Neuronal stem cell (in vitro differentiated cells): Measurements from ENCODE around the gene COBLL1.

ENCODE experiments used
- DNase-seq: peaks from one replicate; pipeline ENCODE4 v3.0.0-alpha.2; 2013; ENCODE audit warnings: low spot score
- H2AFZ ChIP-seq: one replicate; pipeline ENCODE4 v1.6.1; 2013; ENCODE audit warnings: mild to moderate bottlenecking, low read length, inconsistent platforms
- H2AK5ac ChIP-seq: 2 replicates; pipeline ENCODE4 v1.6.1; 2013; ENCODE audit warnings: low read depth, mild to moderate bottlenecking, inconsistent platforms, low read length, moderate library complexity, mixed read lengths
- H2BK120ac ChIP-seq: 2 replicates; pipeline ENCODE4 v1.6.1; 2013; ENCODE audit warnings: low read depth, mild to moderate bottlenecking, inconsistent platforms, low read length, moderate library complexity, mixed read lengths
- H2BK12ac ChIP-seq: one replicate; pipeline ENCODE4 v1.6.1; 2013; ENCODE audit warnings: low read length, inconsistent platforms
- H2BK15ac ChIP-seq: 2 replicates; pipeline ENCODE4 v1.6.1; 2013; ENCODE audit warnings: mild to moderate bottlenecking, low read length, inconsistent platforms, mixed read lengths
- H2BK5ac ChIP-seq: one replicate; pipeline ENCODE4 v1.6.1; 2013; ENCODE audit warnings: inconsistent platforms, mild to moderate bottlenecking, low read length, moderate library complexity
- H3K14ac ChIP-seq: one replicate; pipeline ENCODE4 v1.6.1; 2013; ENCODE audit warnings: low read length, inconsistent platforms
- H3K18ac ChIP-seq: 2 replicates; pipeline ENCODE4 v1.6.1; 2013; ENCODE audit warnings: low read length, inconsistent platforms
- H3K23ac ChIP-seq: 2 replicates; pipeline ENCODE4 v1.6.1; 2013; ENCODE audit warnings: low read depth, mild to moderate bottlenecking, mixed read lengths, low read length, inconsistent platforms; ENCODE audit not compliant: poor library complexity
- H3K27ac ChIP-seq: replicated peaks from 3 replicates; pipeline ENCODE4 v1.5.1; 2013; ENCODE audit warnings: low read length, inconsistent platforms
- H3K27me3 ChIP-seq, 3 experiments: 2 replicates each; pipeline ENCODE4 v1.6.1; 2013; ENCODE audit warnings: low read length in 3 of 3, mild to moderate bottlenecking in 2 of 3, inconsistent platforms in 1 of 3, low read depth in 1 of 3, mixed read lengths in 1 of 3, moderate library complexity in 1 of 3; ENCODE audit not compliant: control insufficient read depth in 3 of 3, insufficient read depth in 3 of 3
- H3K36me3 ChIP-seq, 2 donors: replicated peaks in 1 of 2; 2 replicates each; pipeline ENCODE4 v1.6.1; 2013; ENCODE audit warnings: low read length in 2 of 2; ENCODE audit not compliant: control insufficient read depth in 2 of 2, insufficient read depth in 2 of 2
- H3K4ac ChIP-seq: 2 replicates; pipeline ENCODE4 v1.6.1; 2013; ENCODE audit warnings: inconsistent platforms, mild to moderate bottlenecking, low read length, moderate library complexity
- H3K4me1 ChIP-seq, 2 donors: 1 replicate in 1 of 2; 2 replicates in 1 of 2; pipeline ENCODE4 v1.6.1; 2013; ENCODE audit warnings: low read length in 2 of 2, low read depth in 1 of 2; ENCODE audit not compliant: control insufficient read depth in 2 of 2, insufficient read depth in 1 of 2
- H3K4me2 ChIP-seq: one replicate; pipeline ENCODE4 v1.6.1; 2013; ENCODE audit warnings: mild to moderate bottlenecking, low read length, inconsistent platforms; ENCODE audit not compliant: insufficient read depth, poor library complexity, severe bottlenecking
- H3K4me3 ChIP-seq, 2 donors: 2 replicates each; pipeline ENCODE4 v1.5.1; 2013; ENCODE audit warnings: low read length in 2 of 2, mild to moderate bottlenecking in 2 of 2, inconsistent platforms in 1 of 2, moderate library complexity in 1 of 2
- H3K79me1 ChIP-seq: one replicate; pipeline ENCODE4 v1.6.1; 2013; ENCODE audit warnings: low read depth, mild to moderate bottlenecking, inconsistent platforms, low read length, moderate library complexity
- H3K9ac ChIP-seq: one replicate; pipeline ENCODE4 v1.6.1; 2013; ENCODE audit warnings: mild to moderate bottlenecking, low read depth, low read length, inconsistent platforms; ENCODE audit not compliant: poor library complexity
- H3K9me3 ChIP-seq, 2 donors: replicated peaks in 1 of 2; 2 replicates each; pipeline versions ENCODE3 to v1.6.1; 2013; ENCODE audit warnings: low read length in 2 of 2, mild to moderate bottlenecking in 2 of 2, inconsistent platforms in 1 of 2, low read depth in 1 of 2, mixed read lengths in 1 of 2, moderate library complexity in 1 of 2; ENCODE audit not compliant: control insufficient read depth in 2 of 2, insufficient read depth in 1 of 2
- H4K8ac ChIP-seq: one replicate; pipeline ENCODE4 v1.6.1; 2013; ENCODE audit warnings: low read depth, mild to moderate bottlenecking, inconsistent platforms, low read length, moderate library complexity
- H4K91ac ChIP-seq: one replicate; pipeline ENCODE4 v1.6.1; 2013; ENCODE audit warnings: low read length, low read depth, mild to moderate bottlenecking, inconsistent platforms; ENCODE audit not compliant: poor library complexity
- WGBS, 2 donors: extraction: QIAGEN DNeasy Blood & Tissue Kit; methylation state at CpG; one replicate each; pipeline ENCODE4 v1.1.7; 2013; ENCODE audit warnings: missing lambda C conversion rate in 2 of 2, mixed read lengths in 1 of 2; ENCODE audit not compliant: insufficient read length in 2 of 2, insufficient replicate concordance in 1 of 2; ENCODE audit errors: extremely low coverage in 2 of 2; 5-methylcytosine and 5-hydroxymethylcytosine counted together

The COBLL1 gene

GRCh38 chr2:164792316-164793170, 49.1 kb downstream of the COBLL1 start:
- no peak overlapping the region for H3K23ac ChIP-seq
- no peak overlapping the region for H4K91ac ChIP-seq
- H3K27ac ChIP-seq: no peak overlapping the region

GRCh38 chr2:164789968-164790367, 51.7 kb downstream of the COBLL1 start:
- H3K4me3 ChIP-seq: peak overlapping the region in 1 of 2 donors; percentile 19
- no peak overlapping the region for H4K8ac ChIP-seq
- no peak overlapping the region for H3K9ac ChIP-seq
- no peak overlapping the region for H2BK120ac ChIP-seq
- H3K36me3 ChIP-seq: no peaks in the 10 kb centered on the region
- H3K14ac ChIP-seq: no peak overlapping the region
- H2BK12ac ChIP-seq: no peak overlapping the region
- H2BK5ac ChIP-seq: no peak overlapping the region
- no peak overlapping the region for H3K27ac ChIP-seq
- no peak overlapping the region for H3K4me2 ChIP-seq
- no peaks in the 10 kb centered on the region for H3K79me1 ChIP-seq
- WGBS, 2 donors: no CpG with 5 or more reads among the region's 5 CpGs
- H3K4me1 ChIP-seq: no peaks in the 10 kb centered on the region
- H3K27me3 ChIP-seq: no peaks in the 10 kb centered on the region
- no peak overlapping the region for H2BK15ac ChIP-seq
- no peak overlapping the region for H2AK5ac ChIP-seq
- H4K91ac ChIP-seq: no peak overlapping the region
- H2AFZ ChIP-seq: no peak overlapping the region
- H3K9me3 ChIP-seq: no peaks in the 10 kb centered on the region
- H3K4ac ChIP-seq: no peak overlapping the region
- H3K18ac ChIP-seq: no peak overlapping the region
- no peak for DNase-seq
- H3K23ac ChIP-seq: no peak overlapping the region

More at GRCh38 chr2:164792316-164793170, 49.1 kb downstream of the COBLL1 start:
- Histone ChIP-seq H2BK5ac (no peak overlapping the region), H2BK15ac (no peak overlapping the region), H3K14ac (no peak overlapping the region), H3K36me3 (no peaks in the 10 kb centered on the region), H3K9me3 (no peaks in the 10 kb centered on the region), H3K4me3 (no peak overlapping the region), H3K4me2 (no peak overlapping the region), H3K4me1 (no peaks in the 10 kb centered on the region), H2BK12ac (no peak overlapping the region), H3K4ac (no peak overlapping the region), H4K8ac (no peak overlapping the region), H3K18ac (no peak overlapping the region), H3K79me1 (no peaks in the 10 kb centered on the region), H2BK120ac (no peak overlapping the region), H3K27me3 (no peaks in the 10 kb centered on the region), H2AFZ (no peak overlapping the region), H2AK5ac (no peak overlapping the region), H3K9ac (no peak overlapping the region)
- no peak for DNase-seq
- WGBS, 2 donors: no CpG with 5 or more reads among the region's 5 CpGs

- H3K4me3 ChIP-seq: no peak overlapping the region
- no peaks in the 10 kb centered on the region for H3K27me3 ChIP-seq
- H3K4me2 ChIP-seq: no peak overlapping the region
- no peak overlapping the region for H3K9ac ChIP-seq
- H2AFZ ChIP-seq: no peak overlapping the region
- no peaks in the 10 kb centered on the region for H3K9me3 ChIP-seq
- no peak for DNase-seq
- no peak overlapping the region for H2AK5ac ChIP-seq
- no peaks in the 10 kb centered on the region for H3K36me3 ChIP-seq
- H4K91ac ChIP-seq: no peak overlapping the region
- H3K27ac ChIP-seq: no peak overlapping the region
- H3K14ac ChIP-seq: no peak overlapping the region
- H2BK120ac ChIP-seq: no peak overlapping the region
- no peak overlapping the region for H4K8ac ChIP-seq
- H2BK12ac ChIP-seq: no peak overlapping the region
- no peak overlapping the region for H3K18ac ChIP-seq
- no peak overlapping the region for H3K23ac ChIP-seq
- H3K4me1 ChIP-seq: peaks cover 0 to 2% of the 10 kb centered on the region in 2 donors
- WGBS, 2 donors: no CpG with 5 or more reads among the region's 2 CpGs
- no peak overlapping the region for H3K4ac ChIP-seq
- no peak overlapping the region for H2BK15ac ChIP-seq
- H3K79me1 ChIP-seq: no peaks in the 10 kb centered on the region
- H2BK5ac ChIP-seq: no peak overlapping the region
Measured at GRCh38 chr2:164786787-164787186, 54.8 kb downstream of the COBLL1 start.

GRCh38 chr2:164785457-164785856, 56.2 kb downstream of the COBLL1 start:
- Histone ChIP-seq H3K4me1 (peaks cover 0 to 2% of the 10 kb centered on the region in 2 donors), H2BK5ac (no peak overlapping the region), H3K4ac (no peak overlapping the region), H4K8ac (no peak overlapping the region), H3K36me3 (no peaks in the 10 kb centered on the region), H2BK120ac (no peak overlapping the region), H2AFZ (peak overlapping the region; percentile 47), H3K9me3 (no peaks in the 10 kb centered on the region), H3K79me1 (no peaks in the 10 kb centered on the region), H3K27me3 (no peaks in the 10 kb centered on the region), H2BK12ac (no peak overlapping the region), H3K27ac (no peak overlapping the region), H3K14ac (no peak overlapping the region), H4K91ac (no peak overlapping the region), H3K18ac (no peak overlapping the region), H3K9ac (no peak overlapping the region), H3K4me3 (no peak overlapping the region), H3K4me2 (no peak overlapping the region), H2AK5ac (no peak overlapping the region), H2BK15ac (no peak overlapping the region), H3K23ac (no peak overlapping the region)
- no CpG with 5 or more reads among the region's 1 CpG for WGBS, 2 donors
- no peak for DNase-seq
